Measurements from ENCODE around the gene ZBTB2. TPM values are rescaled to one million over a fixed set of nuclear protein-coding genes. Genes with fewer than 3 reads are reported as not detected.

The ZBTB2 gene
- total RNA-seq (2012; rRNA removed), result 11.7 and 11.8 TPM in 2 replicates
- polyA plus RNA-seq (2012; rRNA removed), result 17.7 and 17.8 TPM in 2 replicates
- 4.3 and 9.6 TPM in 2 replicates for polyA plus RNA-seq (2012; cell fraction: cytosol; rRNA removed)
- polyA plus RNA-seq (2012; cell fraction: nucleus; rRNA removed; ENCODE audit: low replicate concordance), result 5.6 and 10.9 TPM in 2 replicates
- percentile 87 among the genes with signal in this experiment for Bru-seq, nascent RNA
- BruChase-seq, experiment 1, labeled RNA remaining after a 6-hour chase, result percentile 67 among the genes with signal in this experiment
- BruChase-seq, experiment 2, labeled RNA remaining after a 2-hour chase, result percentile 68 among the genes with signal in this experiment
- long read RNA-seq, transcript ZBTB2-201 (3 exons, 3,090 nt), result major isoform, 7 of 24 reads
- long read RNA-seq, partial matches to known transcripts, result 12 of 24 reads
- long read RNA-seq, other reads (novel, unspliced or antisense), result 5 of 24 reads

GRCh38 chr6:151391471-151392413 lies at the start of gene ZBTB2:
ZBTB2 (minus strand) TSS chr6:151391559; CDS start chr6:151373637, 17,922 bp downstream.
- intact Hi-C loops (cut with micrococcal nuclease) (loop anchor here (5.0 kb wide), 2 partner anchors 499 to 706 kb away; no protein-coding TSS in a partner anchor), dilution Hi-C loops (cut with HindIII; ENCODE audit: low sequenced_read_pairs, unreplicated experiment) (no loop called here), in situ Hi-C loops (cut with MboI; ENCODE audit: low sequenced_read_pairs) (no loop called here)
- Histone ChIP-seq H3K14ac (replicated peaks; ENCODE audit: low read depth, low read length) (peak within 1 kb of the TSS; percentile 20; the same call in 1 of the 2 replicates), H2BK20ac (ENCODE audit: low read depth, low read length) (no peak within 1 kb of the TSS), H3K56ac (ENCODE audit: extremely low read depth, insufficient read depth, low read length) (peak within 1 kb of the TSS; percentile 71; the same call in 1 of the 2 replicates), H2AK9ac (replicated peaks; ENCODE audit: low read depth, low read length, poor library complexity) (peak within 1 kb of the TSS; percentile 98), H4K8ac (ENCODE audit: low read depth in 2 of 2, low read length in 2 of 2) (peak within 1 kb of the TSS in 1 of 2 experiments; percentile 75; a peak in 1 of 4 replicates), H3K27me3 (ENCODE audit: control insufficient read depth, insufficient read depth, low read length) (no peaks in the 10 kb centered on the region), H2BK15ac (ENCODE audit: low read depth, low read length) (no peak within 1 kb of the TSS), H3K4me1 (ENCODE audit: control insufficient read depth, insufficient read depth, low read length) (peaks cover 7% of the 10 kb centered on the region), H2BK5ac (ENCODE audit: low read depth, low read length, poor library complexity, severe bottlenecking) (peak within 1 kb of the TSS; percentile 96), H3K4me2 (ENCODE audit: low read depth, low read length) (peak within 1 kb of the TSS; percentile 96), H3K36me3 (ENCODE audit: control insufficient read depth, insufficient read depth, low read length) (peaks cover 2% of the 10 kb centered on the region; the same call in 1 of the 2 replicates), H3K9me1 (ENCODE audit: insufficient read depth, low read length) (0 out of 2 replicates have a peak, but pooled peaks cover 13% of the 10 kb centered on the region), H3K27ac (ENCODE audit: insufficient read depth, low read length) (peak within 1 kb of the TSS; percentile 98), H3K23ac (ENCODE audit: low read depth, low read length) (peak within 1 kb of the TSS; percentile 49; the same call in 1 of the 2 replicates), H3K18ac (ENCODE audit: low read depth, low read length) (peak within 1 kb of the TSS; percentile 43; the same call in 1 of the 2 replicates), H4K20me1 (ENCODE audit: insufficient read depth, low read length) (peaks cover 50% of the 10 kb centered on the region), H4K91ac (ENCODE audit: insufficient read depth, low read depth, low read length) (peak within 1 kb of the TSS; percentile 67), H3K4ac (ENCODE audit: low read depth, low read length) (peak within 1 kb of the TSS; percentile 75), H3K79me1 (ENCODE audit: low read depth in 1 of 2, low read length in 2 of 2) (peaks cover 14 to 47% of the 10 kb centered on the region in 2 experiments), H4K5ac (ENCODE audit: low read depth, low read length) (peak within 1 kb of the TSS; percentile 70; the same call in 1 of the 2 replicates), H2BK120ac (ENCODE audit: low read depth, low read length) (no peak within 1 kb of the TSS), H3K9ac (ENCODE audit: low read depth, low read length) (peak within 1 kb of the TSS; percentile 93), H2AK5ac (ENCODE audit: low read depth, low read length) (peak within 1 kb of the TSS; percentile 33; the same call in 1 of the 2 replicates), H2AFZ (replicated peaks; ENCODE audit: low read length, poor library complexity) (peak within 1 kb of the TSS; percentile 90), H3K4me3 (ENCODE audit: insufficient read depth, low read depth, low read length) (peak within 1 kb of the TSS; percentile 88), H3K9me3 (ENCODE audit: control insufficient read depth, insufficient read depth, low read length) (no peaks in the 10 kb centered on the region)
- TF ChIP-seq MXI1 (IDR thresholded peaks at IDR 0.05; ENCODE audit: borderline replicate concordance, low read depth, low read length), result peak; percentile 91
- TF ChIP-seq USF2 (IDR thresholded peaks at IDR 0.05; ENCODE audit: low read depth, low read length), result peak; percentile 74
- TF ChIP-seq FOS (IDR thresholded peaks at IDR 0.05; ENCODE audit: low read depth, low read length), result 0 out of 2 replicates have a peak, but pooled peaks have one; percentile 9
- no peak for TF ChIP-seq CEBPB (IDR thresholded peaks at IDR 0.05; ENCODE audit: low read depth, low read length)
- TF ChIP-seq POLR2A (IDR thresholded peaks at IDR 0.05; ENCODE audit: low read depth, low read length), result no peak; the same call in 1 of the 2 replicates
- TF ChIP-seq RCOR1 (IDR thresholded peaks at IDR 0.05; ENCODE audit: insufficient replicate concordance, low read length), result peak; percentile 22
- ATAC-seq (ENCODE audit: low read depth) (peak; percentile 12), DNase-seq (peak; percentile 89)
- BruUV-seq (replicated peaks), result no TSS peak
- POLR2A ChIA-PET (ENCODE audit: unreplicated experiment), result no interaction called here
- CTCF ChIA-PET, result no interaction called here
- 1% methylated on average over 14 of the region's 57 CpGs; no CpG with 5 or more reads in 1 of the 2 experiments for WGBS, 2 experiments (ENCODE audit: extremely low coverage in 2 of 2, insufficient read length in 1 of 2)

Data from IMR-90 (cell line).